Thyroid gland (tissue), 4 donors: ENCODE data around the gene ASB10. TPM values are rescaled to one million over a fixed set of nuclear protein-coding genes. Genes with fewer than 3 reads are reported as not detected.
A peak's percentile ranks its signal among the peaks of the same experiment; 100 is the strongest.

Source experiments
- DNase-seq, 2 donors: peaks; one replicate each; pipeline ENCODE4 v3.0.0-alpha.2; 2019
- H3K27ac ChIP-seq, 3 donors: fragments of 200-600 bp; sonication (generic); 1 replicate in 2 of 3; 2 replicates in 1 of 3; pipeline ENCODE4 v1.5.1; 2016 to 2019; ENCODE audit warnings: mild to moderate bottlenecking in 1 of 3, moderate library complexity in 1 of 3
- H3K27me3 ChIP-seq: fragments of 200-600 bp; sonication (generic); one replicate; pipeline ENCODE4 v1.5.1; 2019
- H3K36me3 ChIP-seq, 2 donors: fragments of 200-600 bp; sonication (generic); one replicate each; pipeline ENCODE4 v1.5.1; 2016 to 2019
- H3K4me1 ChIP-seq, 2 donors: fragments of 200-600 bp; sonication (generic); one replicate each; pipeline ENCODE4 v1.5.1; 2017 to 2019
- H3K4me3 ChIP-seq, 3 donors: fragments of 200-600 bp; sonication (generic); replicated peaks in 1 of 3; 1 replicate in 2 of 3; 2 replicates in 1 of 3; pipeline ENCODE4 v1.5.1; 2016; ENCODE audit warnings: mild to moderate bottlenecking in 1 of 3
- H3K9me3 ChIP-seq: fragments of 200-600 bp; sonication (generic); one replicate; pipeline ENCODE4 v1.5.1; 2017
- POLR2A ChIP-seq, 2 donors: fragments of 450-650 bp; IDR thresholded peaks; one replicate each; pipeline ENCODE4 v1.6.1; 2017; ENCODE audit warnings: antibody characterized with exemption in 2 of 2, mild to moderate bottlenecking in 2 of 2, moderate library complexity in 1 of 2
- WGBS, 2 donors: methylation state at CpG; one replicate each; pipeline ENCODE4 v1.1.5; 2017; 5-methylcytosine and 5-hydroxymethylcytosine counted together
- intact Hi-C: fragments of 100-400 bp; cut with DNase I; formaldehyde crosslinking; loops from one replicate; pipeline ENCODE4 v1.15.1; 2023
- total RNA-seq, 4 donors: library from RNA; depleted of rRNA; stranded (reverse); fragments of >200 nt; gene quantifications; one replicate each; pipeline ENCODE4 v1.2.3, GENCODE V29; 2016
- TF ChIP-seq, protein P1 (sequence below), 6 experiments: fragments of 200-600 bp in 3 of 6; fragments of 450-650 bp in 3 of 6; sonication (generic) in 3 of 6; IDR thresholded peaks; one replicate each; pipeline ENCODE4 v1.5.1; 2016 to 2019; ENCODE audit warnings: antibody characterized with exemption in 6 of 6, mild to moderate bottlenecking in 2 of 6, inconsistent platforms in 1 of 6, moderate library complexity in 1 of 6

The ASB10 gene
- total RNA-seq, 4 donors from 2014 or later = not detected

DNA sequence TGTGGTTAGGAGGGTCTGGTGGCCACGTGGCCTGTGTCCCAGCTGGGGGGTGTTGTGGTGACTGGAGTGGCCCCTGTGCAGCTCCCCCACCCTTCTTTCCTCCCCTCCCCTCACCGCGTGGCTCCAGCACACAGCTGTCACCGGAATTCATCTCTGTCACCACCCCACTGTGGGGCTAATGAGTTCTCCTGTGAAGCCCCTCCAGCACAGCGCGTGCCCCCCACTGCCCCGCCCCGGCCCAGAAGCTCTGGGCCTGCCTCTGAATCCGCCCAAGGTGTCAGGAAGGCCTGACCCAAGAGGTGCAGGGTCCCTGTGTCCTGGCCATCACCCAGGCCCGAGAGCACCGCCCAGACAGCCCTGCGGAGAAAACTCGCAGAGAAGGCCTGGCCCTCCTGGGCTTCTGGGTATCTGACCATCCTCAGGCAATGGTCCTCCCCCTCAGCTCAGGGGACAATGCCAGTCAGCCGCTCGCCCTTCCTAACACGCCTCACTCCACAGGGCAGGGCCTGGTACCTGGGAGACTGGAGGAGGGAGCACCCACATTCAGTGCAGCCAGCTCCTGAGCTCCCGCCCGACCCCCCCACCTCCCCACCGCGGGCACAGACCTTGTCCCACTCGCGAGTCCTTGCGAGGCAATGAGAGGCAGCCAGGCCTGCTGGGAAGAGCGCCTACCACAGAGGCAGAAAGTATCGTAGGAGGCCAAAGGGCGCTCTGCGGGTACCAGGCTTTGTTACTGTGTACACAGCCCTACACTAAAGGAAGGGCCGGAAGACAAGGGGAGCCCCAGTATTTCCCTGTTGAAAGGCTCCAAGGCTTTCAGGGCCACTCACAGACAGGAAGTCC, 57.7 kb downstream of the ASB10 start:
- TF ChIP-seq, protein P1, sequence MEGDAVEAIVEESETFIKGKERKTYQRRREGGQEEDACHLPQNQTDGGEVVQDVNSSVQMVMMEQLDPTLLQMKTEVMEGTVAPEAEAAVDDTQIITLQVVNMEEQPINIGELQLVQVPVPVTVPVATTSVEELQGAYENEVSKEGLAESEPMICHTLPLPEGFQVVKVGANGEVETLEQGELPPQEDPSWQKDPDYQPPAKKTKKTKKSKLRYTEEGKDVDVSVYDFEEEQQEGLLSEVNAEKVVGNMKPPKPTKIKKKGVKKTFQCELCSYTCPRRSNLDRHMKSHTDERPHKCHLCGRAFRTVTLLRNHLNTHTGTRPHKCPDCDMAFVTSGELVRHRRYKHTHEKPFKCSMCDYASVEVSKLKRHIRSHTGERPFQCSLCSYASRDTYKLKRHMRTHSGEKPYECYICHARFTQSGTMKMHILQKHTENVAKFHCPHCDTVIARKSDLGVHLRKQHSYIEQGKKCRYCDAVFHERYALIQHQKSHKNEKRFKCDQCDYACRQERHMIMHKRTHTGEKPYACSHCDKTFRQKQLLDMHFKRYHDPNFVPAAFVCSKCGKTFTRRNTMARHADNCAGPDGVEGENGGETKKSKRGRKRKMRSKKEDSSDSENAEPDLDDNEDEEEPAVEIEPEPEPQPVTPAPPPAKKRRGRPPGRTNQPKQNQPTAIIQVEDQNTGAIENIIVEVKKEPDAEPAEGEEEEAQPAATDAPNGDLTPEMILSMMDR (IDR thresholded peaks at IDR 0.05) = no peak
- no peak for TF ChIP-seq POLR2A (IDR thresholded peaks at IDR 0.05)
- peaks cover 13 to 16% of the 10 kb centered on the region in 2 donors for H3K4me1 ChIP-seq
- no peaks in the 10 kb centered on the region for H3K27me3 ChIP-seq
- H3K27ac ChIP-seq = no peak overlapping the region
- no peaks in the 10 kb centered on the region for H3K9me3 ChIP-seq
- WGBS, 2 donors = 87 to 93% methylated on average over 22 to 26 of the region's 28 CpGs
- DNase-seq = no peak
- intact Hi-C loops = no loop called here
- no peak overlapping the region for H3K4me3 ChIP-seq
- H3K36me3 ChIP-seq = peaks cover 54 to 61% of the 10 kb centered on the region in 2 donors

DNA sequence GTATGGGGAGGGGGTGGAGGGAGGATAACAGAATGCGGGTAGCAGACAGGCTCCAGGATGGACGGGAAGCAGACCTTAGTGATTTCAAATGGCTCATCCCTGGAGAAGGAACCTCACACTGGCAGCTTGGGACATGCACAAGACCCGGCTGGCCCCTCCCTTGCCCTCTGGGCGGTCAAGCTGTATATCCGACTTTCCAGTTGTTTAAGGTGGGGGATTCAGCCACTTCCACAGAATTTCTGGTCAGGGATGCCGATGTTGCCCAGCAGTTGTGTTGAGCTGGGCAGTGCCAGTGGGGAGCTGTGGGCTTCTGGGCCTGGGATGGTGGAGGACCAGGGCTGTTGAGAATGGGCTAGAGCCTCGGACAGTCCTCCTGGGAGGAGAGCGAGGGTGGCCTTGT, 58.3 kb downstream of the ASB10 start:
- TF ChIP-seq, protein P1 (IDR thresholded peaks at IDR 0.05) = no peak
- TF ChIP-seq POLR2A (IDR thresholded peaks at IDR 0.05) = no peak
- intact Hi-C loops = no loop called here
- WGBS, 2 donors = 86 to 98% methylated on average over 8 of the region's 8 CpGs
- no peaks in the 10 kb centered on the region for H3K27me3 ChIP-seq
- H3K4me1 ChIP-seq = peaks cover 16% of the 10 kb centered on the region in 2 donors
- peaks cover 48 to 55% of the 10 kb centered on the region in 2 donors for H3K36me3 ChIP-seq
- DNase-seq = no peak
- H3K9me3 ChIP-seq = no peaks in the 10 kb centered on the region
- no peak overlapping the region for H3K27ac ChIP-seq
- H3K4me3 ChIP-seq = no peak overlapping the region

DNA sequence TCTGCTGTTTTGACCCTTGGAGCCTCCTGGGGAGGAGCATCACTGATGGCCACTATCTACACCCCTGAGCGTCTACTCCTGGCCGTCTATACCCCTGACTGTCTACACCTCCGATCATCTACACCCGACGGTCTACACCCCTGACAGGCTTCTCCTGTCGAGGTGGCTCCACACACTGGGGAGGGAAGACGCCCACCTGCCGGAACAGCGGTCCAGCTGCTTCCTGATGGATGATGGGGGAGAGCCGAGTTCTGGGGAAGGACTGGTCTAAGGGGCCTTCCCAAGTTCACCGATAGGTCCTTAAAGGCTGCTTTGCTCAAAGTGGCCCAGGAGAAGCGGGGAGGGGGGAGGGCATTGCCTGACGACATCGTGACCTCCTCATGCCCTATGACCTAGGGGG, 58.9 kb downstream of the ASB10 start:
- H3K4me3 ChIP-seq = no peak overlapping the region
- TF ChIP-seq POLR2A (IDR thresholded peaks at IDR 0.05) = no peak
- TF ChIP-seq, protein P1 (IDR thresholded peaks at IDR 0.05) = no peak
- H3K27ac ChIP-seq = no peak overlapping the region
- H3K36me3 ChIP-seq = peaks cover 42 to 52% of the 10 kb centered on the region in 2 donors
- DNase-seq = no peak
- H3K27me3 ChIP-seq = no peaks in the 10 kb centered on the region
- peaks cover 16% of the 10 kb centered on the region in 2 donors for H3K4me1 ChIP-seq
- intact Hi-C loops = no loop called here
- H3K9me3 ChIP-seq = no peaks in the 10 kb centered on the region
- 85 to 98% methylated on average over 14 of the region's 14 CpGs for WGBS, 2 donors

DNA sequence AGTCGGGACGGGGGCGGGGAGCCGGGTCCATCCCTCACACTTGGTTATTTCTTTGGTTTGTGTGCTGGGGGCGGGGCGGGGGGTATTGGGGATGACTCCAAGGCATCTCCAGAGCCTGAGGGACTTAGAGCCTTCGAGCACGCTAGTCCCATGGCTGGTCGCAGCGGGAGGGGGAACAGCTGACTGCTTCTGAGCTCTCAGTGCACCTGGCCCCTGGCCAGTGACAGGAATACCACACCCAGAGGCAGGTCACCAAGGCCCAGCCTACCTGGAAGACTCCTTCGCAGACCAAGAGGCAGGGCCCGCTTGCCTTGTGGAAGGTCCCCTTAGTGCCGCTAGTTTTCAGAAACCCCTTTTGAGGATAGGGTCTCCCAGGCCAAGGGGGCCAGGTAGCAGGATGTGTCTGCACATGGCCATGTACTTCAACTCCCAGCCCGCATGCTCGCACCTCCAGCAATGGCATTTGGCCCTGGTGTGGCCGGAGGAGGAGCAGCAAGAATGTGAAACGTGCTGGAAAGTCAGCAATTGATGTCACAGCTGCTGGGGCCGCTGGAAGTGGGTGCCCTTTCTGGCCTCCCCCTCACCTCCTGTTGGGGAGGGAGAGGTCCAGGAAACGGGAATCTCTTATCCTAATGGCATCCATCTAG, 60.4 kb downstream of the ASB10 start:
- TF ChIP-seq, protein P1 (IDR thresholded peaks at IDR 0.05) = no peak
- no peak for TF ChIP-seq POLR2A (IDR thresholded peaks at IDR 0.05)
- no peaks in the 10 kb centered on the region for H3K9me3 ChIP-seq
- H3K27ac ChIP-seq = no peak overlapping the region
- 62 to 76% methylated on average over 10 to 15 of the region's 19 CpGs for WGBS, 2 donors
- H3K36me3 ChIP-seq = peaks cover 34 to 54% of the 10 kb centered on the region in 2 donors
- intact Hi-C loops = no loop called here
- H3K4me3 ChIP-seq = no peak overlapping the region
- H3K27me3 ChIP-seq = no peaks in the 10 kb centered on the region
- peak; percentile 69 to 74 for DNase-seq
- H3K4me1 ChIP-seq = peaks cover 16% of the 10 kb centered on the region in 2 donors
